ENCODE measurements around the gene INSR.
"Not testable (repeated sequence)": the region's sequence is repeated elsewhere in the genome, so short reads cannot be mapped to it uniquely, and the experiment has no call there.

The INSR gene

DNA sequence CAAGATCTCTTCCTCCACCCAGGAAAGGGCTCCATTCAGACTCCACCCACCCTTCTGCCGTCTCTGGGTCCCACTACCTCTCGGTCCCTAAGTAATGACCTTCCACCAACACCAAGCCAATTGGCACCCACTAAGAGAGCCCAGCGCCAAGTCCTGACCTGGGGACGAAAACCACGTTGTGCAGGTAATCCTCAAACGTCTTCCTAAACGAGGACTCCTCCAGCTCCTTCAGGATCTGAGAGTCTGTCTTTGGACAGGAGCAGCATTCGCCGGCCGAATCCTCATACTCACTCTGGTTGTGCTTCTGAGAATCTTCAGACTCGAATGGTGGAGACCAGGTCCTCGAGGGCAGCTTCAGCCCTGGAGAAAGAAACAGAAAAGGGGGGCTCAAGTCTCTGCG, 141.6 kb downstream of the INSR start:
- TF ChIP-seq, protein P1, sequence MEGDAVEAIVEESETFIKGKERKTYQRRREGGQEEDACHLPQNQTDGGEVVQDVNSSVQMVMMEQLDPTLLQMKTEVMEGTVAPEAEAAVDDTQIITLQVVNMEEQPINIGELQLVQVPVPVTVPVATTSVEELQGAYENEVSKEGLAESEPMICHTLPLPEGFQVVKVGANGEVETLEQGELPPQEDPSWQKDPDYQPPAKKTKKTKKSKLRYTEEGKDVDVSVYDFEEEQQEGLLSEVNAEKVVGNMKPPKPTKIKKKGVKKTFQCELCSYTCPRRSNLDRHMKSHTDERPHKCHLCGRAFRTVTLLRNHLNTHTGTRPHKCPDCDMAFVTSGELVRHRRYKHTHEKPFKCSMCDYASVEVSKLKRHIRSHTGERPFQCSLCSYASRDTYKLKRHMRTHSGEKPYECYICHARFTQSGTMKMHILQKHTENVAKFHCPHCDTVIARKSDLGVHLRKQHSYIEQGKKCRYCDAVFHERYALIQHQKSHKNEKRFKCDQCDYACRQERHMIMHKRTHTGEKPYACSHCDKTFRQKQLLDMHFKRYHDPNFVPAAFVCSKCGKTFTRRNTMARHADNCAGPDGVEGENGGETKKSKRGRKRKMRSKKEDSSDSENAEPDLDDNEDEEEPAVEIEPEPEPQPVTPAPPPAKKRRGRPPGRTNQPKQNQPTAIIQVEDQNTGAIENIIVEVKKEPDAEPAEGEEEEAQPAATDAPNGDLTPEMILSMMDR (IDR thresholded peaks at IDR 0.05; ENCODE audit: control insufficient read depth, extremely low read depth, insufficient read depth): no peak
- H3K4me3 ChIP-seq (ENCODE audit: low read depth, low read length): no peak overlapping the region
- no peak for DNase-seq (ENCODE audit: low read depth)

DNA sequence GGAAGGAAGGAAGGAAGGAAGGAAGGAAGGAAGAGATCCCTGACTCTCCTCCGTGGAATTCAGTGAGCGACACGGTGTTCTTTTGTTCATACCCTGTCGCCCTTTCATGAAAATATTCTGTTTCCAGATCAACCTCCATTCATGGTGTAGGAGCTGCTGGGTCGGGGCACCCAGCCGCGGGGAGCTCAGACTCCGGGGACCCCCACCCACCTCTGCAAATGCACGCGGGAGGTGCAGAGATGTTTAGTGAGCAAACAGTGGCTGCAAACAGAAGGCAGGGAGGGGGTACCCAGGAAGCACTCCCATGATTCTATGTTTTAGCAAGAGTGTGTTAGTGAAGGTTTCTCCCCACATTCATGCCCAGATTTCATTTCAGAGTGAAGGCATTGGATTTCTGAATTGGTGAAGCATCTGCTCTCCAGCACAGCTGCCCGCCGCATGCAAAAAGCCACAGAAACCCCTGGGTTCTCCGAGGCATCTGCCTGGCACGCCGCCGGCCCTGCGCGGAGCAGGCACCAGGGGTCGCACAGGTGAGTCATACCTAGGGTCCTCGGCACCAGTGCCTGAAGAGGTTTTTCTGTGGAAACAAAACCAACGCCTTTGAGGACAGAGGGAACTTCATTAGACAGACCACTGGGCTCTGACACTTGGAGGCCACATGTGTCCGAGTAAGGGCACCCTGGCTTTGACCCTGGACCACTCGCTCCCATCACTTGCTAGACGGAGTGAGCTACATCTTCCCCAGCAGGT, 144.1 kb downstream of the INSR start:
- TF ChIP-seq, protein P1 (IDR thresholded peaks at IDR 0.05; ENCODE audit: control insufficient read depth, extremely low read depth, insufficient read depth): no peak
- DNase-seq (ENCODE audit: low read depth): no peak
- no peak overlapping the region for H3K4me3 ChIP-seq (ENCODE audit: low read depth, low read length)

DNA sequence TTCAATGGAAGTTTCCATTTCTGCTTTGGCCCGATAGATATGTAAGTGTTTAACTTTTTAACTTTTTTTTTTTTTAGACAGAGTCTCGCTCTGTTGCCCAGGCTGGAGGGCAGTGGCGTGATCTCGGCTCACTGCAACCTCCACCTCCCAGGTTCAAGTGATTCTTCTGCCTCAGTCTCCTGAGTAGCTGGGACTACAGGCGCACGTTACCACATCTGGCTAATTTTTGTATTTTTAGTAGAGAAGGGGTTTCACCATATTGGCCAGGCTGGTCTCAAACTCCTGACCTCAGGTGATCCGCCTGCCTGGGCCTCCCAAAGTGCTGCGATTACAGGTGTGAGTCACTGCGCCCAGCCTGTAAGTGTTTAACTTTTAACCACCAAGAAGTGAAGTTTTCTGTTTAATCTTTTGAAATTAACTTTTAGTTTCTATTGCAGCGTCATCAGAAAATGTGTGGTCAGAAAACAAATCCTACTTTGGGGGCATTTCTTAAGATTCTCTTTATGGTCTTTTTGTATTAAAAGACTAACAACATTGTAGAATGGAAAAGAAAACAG, 147.0 kb downstream of the INSR start:
- DNase-seq (ENCODE audit: low read depth); H3K4me3 ChIP-seq (ENCODE audit: low read depth, low read length): not testable (repeated sequence)

DNA sequence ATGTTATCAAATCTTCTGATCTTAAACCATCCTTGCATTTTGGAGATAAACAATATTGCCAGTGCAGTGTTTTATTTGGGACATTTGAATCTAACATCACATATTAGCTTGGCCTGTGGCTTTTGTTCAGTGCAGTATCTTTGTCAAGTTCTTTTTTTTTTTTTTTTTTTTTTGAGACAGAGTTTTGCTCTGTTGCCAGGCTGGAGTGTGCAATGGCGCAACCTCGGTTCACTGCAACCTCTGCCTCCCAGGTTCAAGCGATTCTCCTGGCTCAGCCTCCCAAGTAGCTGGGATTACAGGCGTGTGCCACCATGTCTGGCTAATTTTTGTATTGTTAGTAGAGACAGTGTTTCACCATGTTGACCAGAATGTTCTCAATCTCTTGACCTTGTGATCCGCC, 148.1 kb downstream of the INSR start:
- not testable (repeated sequence) for DNase-seq (ENCODE audit: low read depth); H3K4me3 ChIP-seq (ENCODE audit: low read depth, low read length)

DNA sequence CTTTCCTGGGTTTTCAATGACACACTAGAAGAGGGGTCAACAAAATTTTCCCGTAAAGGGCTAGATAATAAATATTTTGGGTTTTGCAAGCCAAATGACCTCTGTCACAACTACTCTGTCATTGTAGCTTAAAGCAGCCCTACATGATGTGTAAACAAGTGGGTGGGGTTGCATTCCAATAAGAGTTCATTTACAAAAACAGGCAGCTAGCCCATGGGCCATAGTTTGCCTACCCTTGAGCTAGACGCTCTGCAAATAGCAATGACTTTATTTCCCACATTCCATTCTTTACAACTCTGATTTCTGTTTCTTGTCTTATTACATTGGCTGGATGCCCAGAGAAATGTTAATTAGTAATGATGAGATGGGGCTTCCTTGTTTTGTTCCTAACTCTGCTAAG, 148.7 kb downstream of the INSR start:
- TF ChIP-seq, protein P1 (IDR thresholded peaks at IDR 0.05; ENCODE audit: control insufficient read depth, extremely low read depth, insufficient read depth): no peak
- no peak for DNase-seq (ENCODE audit: low read depth)
- no peak overlapping the region for H3K4me3 ChIP-seq (ENCODE audit: low read depth, low read length)

DNA sequence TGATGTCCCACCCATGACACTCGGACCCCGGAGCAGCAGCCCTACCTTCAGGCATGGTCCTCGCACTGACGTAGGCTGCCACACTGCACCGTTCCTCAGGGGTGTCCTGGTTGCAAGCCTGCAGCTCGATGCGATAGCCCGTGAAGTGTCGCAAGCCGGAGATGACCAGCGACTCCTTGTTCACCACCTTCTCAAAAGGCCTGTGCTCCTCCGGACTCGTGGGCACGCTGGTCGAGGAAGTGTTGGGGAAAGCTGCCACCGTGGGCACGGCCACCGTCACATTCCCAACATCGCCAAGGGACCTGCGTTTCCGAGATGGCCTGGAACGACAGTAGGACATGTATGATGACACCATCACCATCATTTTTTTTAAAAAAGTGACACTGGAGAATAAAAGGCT, 151.4 kb downstream of the INSR start:
- H3K4me3 ChIP-seq (ENCODE audit: low read depth, low read length): no peak overlapping the region
- TF ChIP-seq, protein P1 (IDR thresholded peaks at IDR 0.05; ENCODE audit: control insufficient read depth, extremely low read depth, insufficient read depth): no peak
- DNase-seq (ENCODE audit: low read depth): no peak

DNA sequence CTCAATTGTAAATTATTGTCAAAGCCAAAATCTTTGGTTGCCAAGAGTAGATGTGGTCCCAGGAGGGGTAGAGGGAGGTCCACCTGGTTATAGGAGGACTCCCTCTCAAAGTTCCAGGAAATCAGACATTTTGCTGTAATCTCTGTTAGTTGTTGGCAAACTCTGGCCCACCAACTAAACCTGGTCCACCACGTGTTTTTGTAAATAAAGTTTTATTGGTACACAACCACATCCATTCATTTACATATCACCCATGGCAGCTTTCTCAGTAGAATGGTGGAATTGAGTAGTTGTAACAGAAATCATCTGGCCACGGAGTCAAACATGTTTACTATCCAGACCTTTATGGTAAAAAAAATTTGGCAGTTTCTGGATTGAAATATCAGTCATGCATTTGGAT, 154.1 kb downstream of the INSR start:
- no peak overlapping the region for H3K4me3 ChIP-seq (ENCODE audit: low read depth, low read length)
- TF ChIP-seq, protein P1 (IDR thresholded peaks at IDR 0.05; ENCODE audit: control insufficient read depth, extremely low read depth, insufficient read depth): no peak
- no peak for DNase-seq (ENCODE audit: low read depth)

DNA sequence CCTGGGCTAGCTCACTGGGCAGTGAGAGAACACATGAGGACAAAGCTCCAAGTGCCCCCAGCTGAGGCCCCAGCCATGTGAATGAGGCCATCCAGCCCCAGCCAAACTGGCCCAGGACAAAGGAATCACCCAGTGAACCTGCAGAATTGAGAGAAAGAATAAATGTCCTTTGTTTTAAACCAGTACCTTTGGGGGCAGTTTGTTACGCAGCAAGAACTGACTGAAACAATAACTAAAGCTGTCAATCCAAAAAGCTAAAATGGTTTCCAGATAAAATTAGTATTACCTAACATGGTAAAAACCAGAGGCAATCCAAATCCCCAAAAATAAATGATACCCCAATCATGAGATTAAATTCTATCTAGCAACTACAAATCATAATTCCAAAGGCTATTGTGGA, 155.1 kb downstream of the INSR start:
- DNase-seq (ENCODE audit: low read depth): no peak
- H3K4me3 ChIP-seq (ENCODE audit: low read depth, low read length): no peak overlapping the region
- TF ChIP-seq, protein P1 (IDR thresholded peaks at IDR 0.05; ENCODE audit: control insufficient read depth, extremely low read depth, insufficient read depth): no peak
